WTC11 (cell line): ENCODE data around the gene CNMD.

Experiments used
- ESRRA ChIP-seq: sonication (generic); formaldehyde crosslinking; IDR thresholded peaks from 2 replicates; pipeline ENCODE4 v1.8.1; 2022; ENCODE audit warnings: mild to moderate bottlenecking, missing genetic modification reagents, borderline replicate concordance
- ETV6 ChIP-seq: sonication (generic); formaldehyde crosslinking; IDR thresholded peaks from 2 replicates; pipeline ENCODE4 v1.8.1; 2022; ENCODE audit warnings: mild to moderate bottlenecking, missing genetic modification reagents
- NFYB ChIP-seq: sonication (generic); formaldehyde crosslinking; conservative IDR thresholded peaks from 2 replicates; pipeline ENCODE4 v1.8.0; 2022; ENCODE audit warnings: low read depth, missing genetic modification reagents
- NR2C2 ChIP-seq: sonication (generic); formaldehyde crosslinking; IDR thresholded peaks from 2 replicates; pipeline ENCODE4 v1.8.0; 2022; ENCODE audit warnings: mild to moderate bottlenecking, missing genetic modification reagents
- TCF7 ChIP-seq: sonication (generic); formaldehyde crosslinking; IDR thresholded peaks from 2 replicates; pipeline ENCODE4 v1.8.0; 2022; ENCODE audit warnings: mild to moderate bottlenecking, low read depth, missing genetic modification reagents, moderate library complexity
- USF2 ChIP-seq: sonication (generic); formaldehyde crosslinking; IDR thresholded peaks from 2 replicates; pipeline ENCODE4 v1.8.1; 2023; ENCODE audit warnings: mild to moderate bottlenecking, missing genetic modification reagents, moderate library complexity
- ZNF232 ChIP-seq: sonication (generic); formaldehyde crosslinking; IDR thresholded peaks from 2 replicates; pipeline ENCODE4 v1.8.0; 2022; ENCODE audit warnings: mild to moderate bottlenecking, missing genetic modification reagents
- TF ChIP-seq, protein P1 (sequence below): fragments of 200-600 bp; IDR thresholded peaks from 2 replicates; pipeline ENCODE4 v1.8.0; 2022; ENCODE audit warnings: antibody characterized with exemption

- TF ChIP-seq, protein P1, sequence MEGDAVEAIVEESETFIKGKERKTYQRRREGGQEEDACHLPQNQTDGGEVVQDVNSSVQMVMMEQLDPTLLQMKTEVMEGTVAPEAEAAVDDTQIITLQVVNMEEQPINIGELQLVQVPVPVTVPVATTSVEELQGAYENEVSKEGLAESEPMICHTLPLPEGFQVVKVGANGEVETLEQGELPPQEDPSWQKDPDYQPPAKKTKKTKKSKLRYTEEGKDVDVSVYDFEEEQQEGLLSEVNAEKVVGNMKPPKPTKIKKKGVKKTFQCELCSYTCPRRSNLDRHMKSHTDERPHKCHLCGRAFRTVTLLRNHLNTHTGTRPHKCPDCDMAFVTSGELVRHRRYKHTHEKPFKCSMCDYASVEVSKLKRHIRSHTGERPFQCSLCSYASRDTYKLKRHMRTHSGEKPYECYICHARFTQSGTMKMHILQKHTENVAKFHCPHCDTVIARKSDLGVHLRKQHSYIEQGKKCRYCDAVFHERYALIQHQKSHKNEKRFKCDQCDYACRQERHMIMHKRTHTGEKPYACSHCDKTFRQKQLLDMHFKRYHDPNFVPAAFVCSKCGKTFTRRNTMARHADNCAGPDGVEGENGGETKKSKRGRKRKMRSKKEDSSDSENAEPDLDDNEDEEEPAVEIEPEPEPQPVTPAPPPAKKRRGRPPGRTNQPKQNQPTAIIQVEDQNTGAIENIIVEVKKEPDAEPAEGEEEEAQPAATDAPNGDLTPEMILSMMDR = no peak
- TF ChIP-seq ETV6 (CRISPR knock-in tag) (no peak), TCF7 (CRISPR knock-in tag) (no peak), NR2C2 (CRISPR knock-in tag) (no peak), ZNF232 (CRISPR knock-in tag) (no peak), NFYB (CRISPR knock-in tag) (no peak), ESRRA (CRISPR knock-in tag) (no peak), USF2 (CRISPR knock-in tag) (no peak)
These were observed 47.6 kb upstream of the CNMD start for GRCh38 chr13:52787235-52787634.
